COLO829 (cell line): ENCODE measurements around the gene SLC30A5.
"Not testable (repeated sequence)": the region's sequence is repeated elsewhere in the genome, so short reads cannot be mapped to it uniquely, and the experiment has no call there.

Experiments
- DNase-seq: peaks from one replicate; pipeline ENCODE4 v3.0.0; 2012; ENCODE audit warnings: low spot score

The SLC30A5 gene

DNA sequence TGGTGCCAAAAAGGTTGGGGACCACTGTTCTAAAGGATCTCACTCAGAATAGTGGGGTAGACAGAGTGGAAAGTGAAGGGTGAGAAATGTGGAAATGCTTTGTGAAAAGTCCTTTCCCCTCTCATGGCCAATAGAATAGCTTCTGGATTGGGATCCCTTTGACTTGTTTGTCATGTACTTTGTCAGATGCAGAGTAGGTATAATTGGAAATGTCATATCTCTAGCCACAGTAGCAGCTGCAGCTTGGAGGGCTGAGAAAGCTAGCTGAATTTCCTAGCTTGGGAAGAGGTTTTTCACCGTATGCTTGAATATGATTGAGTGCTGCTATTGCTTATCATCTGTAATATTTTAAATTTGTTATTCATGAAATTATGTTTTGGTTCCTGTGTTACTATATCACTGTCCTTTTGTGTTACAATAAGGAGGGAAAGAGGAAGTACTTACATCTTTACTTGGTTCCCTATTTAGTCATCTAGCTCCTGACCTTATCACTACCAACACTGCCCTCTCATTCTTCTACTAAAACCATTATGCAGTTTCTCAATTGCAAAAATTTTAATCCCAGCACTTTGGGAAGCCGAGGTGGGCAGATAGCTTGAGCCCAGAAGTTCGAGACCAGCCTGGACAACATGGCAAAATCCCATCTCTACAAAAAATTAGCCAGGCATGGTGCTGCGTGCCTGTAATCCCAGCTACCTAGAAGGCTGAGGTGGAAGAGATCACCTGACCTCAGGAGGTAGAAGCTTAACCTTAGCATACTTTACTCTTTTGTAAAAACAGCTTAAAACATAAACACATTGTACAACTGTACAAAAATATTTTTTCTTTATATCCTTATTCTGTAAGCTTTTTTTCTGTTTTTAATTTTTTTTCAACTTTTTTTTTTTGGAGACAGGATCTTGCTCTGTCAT lies 12.4 kb downstream of the SLC30A5 start:
- DNase-seq = no peak

DNA sequence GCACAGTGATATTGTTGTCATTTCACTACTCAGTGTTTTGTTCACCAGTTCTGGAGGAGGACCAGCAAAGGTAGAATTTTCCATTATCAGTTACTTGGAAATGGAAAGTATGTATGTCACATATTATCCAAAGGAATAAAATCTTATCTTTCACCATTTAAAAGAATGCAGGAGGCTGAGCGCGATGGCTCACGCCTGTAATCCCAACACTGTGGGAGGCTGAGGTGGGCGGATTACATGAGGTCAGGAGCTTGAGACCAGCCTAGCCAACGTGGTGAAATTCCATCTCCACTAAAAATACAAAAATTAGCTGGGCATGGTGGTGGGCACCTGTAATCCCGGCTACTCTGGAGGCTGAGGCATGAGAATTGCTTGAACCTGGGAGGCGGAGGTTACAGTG lies 14.6 kb downstream of the SLC30A5 start:
- DNase-seq = not testable (repeated sequence)

DNA sequence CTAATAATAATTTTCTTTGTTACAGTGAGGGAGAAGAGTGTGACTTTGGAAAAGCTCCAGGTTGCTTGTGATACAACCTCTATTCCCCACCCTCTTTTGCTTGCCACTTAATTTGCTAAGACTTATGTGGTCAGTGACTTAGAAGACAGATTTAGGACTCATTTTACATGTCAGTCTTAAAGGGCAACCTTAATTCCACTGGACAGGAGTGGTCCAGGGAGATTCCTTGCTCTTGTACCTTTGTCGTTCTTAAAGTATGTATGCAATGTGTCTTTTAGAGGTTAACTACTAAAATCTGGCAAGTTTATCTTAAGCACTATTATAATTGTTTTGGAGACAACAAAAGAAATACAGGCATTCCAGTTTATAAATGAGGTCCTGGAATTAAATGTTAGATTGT lies 20.0 kb downstream of the SLC30A5 start:
- no peak for DNase-seq

DNA sequence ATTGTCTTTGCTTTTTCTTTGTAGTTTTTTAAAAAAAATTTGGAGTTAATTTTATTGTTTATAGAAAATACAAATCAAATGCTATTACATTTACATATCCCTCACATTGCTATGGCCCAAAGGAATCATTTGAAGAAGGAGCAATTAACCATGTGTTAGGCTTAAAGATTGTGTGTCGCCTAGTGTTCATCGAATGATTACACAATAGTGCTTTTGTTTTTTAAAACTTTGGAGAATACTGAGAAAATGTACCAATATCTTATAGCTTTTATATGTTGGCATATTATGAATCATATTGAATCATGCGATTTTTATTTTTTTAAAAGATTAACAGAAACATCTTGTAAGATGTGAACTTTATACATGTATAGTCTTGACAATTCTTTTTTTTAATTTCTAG lies 21.7 kb downstream of the SLC30A5 start:
- no peak for DNase-seq

DNA sequence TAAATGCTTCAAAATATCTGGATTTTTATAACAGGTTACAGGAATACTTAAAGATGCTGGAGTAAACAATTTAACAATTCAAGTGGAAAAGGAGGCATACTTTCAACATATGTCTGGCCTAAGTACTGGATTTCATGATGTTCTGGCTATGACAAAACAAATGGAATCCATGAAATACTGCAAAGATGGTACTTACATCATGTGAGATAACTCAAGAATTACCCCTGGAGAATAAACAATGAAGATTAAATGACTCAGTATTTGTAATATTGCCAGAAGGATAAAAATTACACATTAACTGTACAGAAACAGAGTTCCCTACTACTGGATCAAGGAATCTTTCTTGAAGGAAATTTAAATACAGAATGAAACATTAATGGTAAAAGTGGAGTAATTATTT lies 35.6 kb downstream of the SLC30A5 start:
- peak; percentile 0 for DNase-seq

DNA sequence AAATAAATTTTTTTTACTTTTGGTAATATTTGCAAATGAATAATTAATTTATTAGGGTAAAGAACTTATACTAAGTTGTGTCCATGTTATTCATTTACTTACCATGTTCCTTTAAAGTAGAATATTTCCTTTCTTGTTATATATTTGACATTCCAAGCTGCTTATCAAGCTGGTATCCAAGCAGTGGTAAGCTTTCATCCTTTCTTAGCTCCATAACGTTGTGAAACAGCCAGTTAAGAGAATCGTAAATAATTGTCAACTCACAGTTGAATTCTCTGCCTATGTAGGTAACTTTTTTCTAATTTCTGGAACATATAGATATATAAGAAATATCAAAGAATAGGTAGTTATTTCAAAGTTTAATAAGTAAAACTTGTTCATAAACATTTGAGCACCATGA lies 36.4 kb downstream of the SLC30A5 start:
- DNase-seq = no peak

DNA sequence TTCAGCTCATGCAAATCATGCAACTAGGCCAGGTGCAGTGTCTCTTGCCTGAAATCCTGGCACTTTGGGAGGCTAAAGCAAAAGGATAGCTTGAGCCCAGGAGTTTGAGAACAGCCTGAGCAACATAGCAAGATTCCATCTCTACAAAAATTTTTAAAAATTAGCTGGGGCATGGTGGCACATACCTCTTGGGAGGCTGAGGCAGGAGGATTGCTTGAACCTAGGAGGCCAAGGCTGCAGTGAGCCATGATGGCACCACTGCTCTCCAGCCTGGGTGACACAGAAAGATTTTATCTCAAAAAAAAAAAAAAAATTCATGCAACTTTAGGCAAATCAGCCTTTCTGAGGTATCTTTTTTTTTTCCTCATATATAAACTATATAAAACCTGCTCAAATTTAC lies 37.5 kb downstream of the SLC30A5 start:
- DNase-seq = no peak

DNA sequence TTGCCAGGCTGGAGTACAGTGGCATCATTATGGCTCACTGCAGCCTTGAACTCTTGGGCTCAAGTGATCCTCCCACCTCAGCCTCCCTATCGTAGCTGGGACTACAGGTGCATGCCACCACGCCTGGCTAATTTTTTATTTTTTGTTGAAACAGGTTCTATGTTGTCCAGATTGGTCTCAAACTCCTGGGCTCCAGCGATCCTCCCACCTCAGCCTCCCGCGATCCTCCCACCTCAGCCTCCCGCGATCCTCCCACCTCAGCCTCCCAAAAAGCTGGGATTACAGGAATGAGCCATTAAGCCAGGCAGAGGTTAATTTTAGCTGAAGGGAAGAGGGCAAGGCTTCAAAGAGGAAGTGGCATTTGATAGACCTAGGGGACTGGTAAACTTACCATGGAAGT lies 40.3 kb downstream of the SLC30A5 start:
- no peak for DNase-seq

DNA sequence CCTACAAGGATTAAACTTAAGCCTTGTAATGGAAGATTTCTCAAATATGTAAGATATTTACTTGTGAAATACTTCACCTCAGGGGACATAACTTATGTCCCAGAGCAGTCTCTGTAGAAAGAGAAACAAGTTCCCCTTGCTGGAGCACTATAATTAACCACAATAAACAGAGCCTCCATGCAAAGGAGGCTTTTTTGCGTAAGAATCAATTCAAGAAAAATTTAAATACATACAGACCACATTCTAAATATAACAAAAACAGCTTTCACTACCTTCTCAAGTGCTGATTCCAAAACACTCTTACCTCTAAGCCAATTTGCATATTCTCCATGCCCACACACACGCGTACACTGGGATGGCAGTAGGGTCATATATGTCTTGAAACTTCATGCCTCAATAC lies 42.5 kb downstream of the SLC30A5 start:
- no peak for DNase-seq

DNA sequence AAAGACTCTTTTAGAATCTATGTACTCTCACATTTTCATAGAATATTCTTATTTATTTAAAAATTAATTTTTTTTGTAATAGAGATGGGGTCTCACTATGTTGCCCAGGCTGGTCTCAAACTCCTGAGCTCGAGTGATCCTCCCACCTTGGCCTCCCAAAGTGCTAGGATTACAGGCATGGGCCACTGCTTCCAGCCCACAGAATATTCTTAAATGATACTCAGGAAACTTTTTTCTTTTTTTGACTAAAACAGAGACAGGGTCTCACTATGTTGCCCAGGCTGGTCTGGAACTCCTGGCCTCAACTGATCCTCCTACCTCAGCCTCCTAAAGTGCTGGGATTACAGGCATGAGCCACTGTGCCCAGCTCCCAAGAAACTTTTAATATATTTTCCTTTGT lies 43.4 kb downstream of the SLC30A5 start:
- not testable (repeated sequence) for DNase-seq

DNA sequence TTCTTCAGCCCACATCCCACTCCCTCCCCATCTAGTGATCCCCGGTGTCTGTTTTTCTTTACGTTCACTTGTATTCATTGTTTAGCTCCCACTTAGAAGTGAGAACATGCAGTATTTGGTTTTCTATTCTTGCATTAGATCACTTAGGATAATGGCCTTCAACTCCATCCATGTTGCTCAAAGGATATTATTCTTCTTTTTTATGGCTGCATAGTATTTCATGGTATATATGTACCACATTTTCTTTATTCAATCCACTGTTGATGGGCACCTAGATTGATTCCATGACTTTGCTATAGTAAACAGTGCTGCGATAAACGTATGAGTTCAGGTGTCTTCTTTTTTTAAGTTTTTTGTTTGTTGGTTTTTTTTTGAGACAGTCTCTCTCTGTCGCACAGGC lies 44.0 kb downstream of the SLC30A5 start:
- no peak for DNase-seq

DNA sequence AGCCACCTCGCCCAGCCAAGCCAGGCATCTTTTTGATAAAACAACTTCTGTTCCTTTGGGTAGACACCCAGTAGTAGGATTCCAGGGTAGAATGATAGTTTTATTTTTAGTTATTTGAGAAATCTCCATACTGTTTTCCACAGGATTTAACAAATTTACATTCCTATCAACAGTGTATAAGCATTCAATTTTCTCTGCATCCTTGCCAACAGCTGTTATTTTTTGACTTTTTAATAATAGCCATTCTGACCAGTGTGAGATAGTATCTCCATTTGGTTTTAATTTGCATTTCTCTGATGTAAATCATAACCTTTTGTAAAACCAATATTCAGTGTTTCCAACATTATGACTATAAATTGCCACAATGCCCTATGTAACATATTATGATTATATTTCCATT lies 45.0 kb downstream of the SLC30A5 start:
- DNase-seq = no peak

DNA sequence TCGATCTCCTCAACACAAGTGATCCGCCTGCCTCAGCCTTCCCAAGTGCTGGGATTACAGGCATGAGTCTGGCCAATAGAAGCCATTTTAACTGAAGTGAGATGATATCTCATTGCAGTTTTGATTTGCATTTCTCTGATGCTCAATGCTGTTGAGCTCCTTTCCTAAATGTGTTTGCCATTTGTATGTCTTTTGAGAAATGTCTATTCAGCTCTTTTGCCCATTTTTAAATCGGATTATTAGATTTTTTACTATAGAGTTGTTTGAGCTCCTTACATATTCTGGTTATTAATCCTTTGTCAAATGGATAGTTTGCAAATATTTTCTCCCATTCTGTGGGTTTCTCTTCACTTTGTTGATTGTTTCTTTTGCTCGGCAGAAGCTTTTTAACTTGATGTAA lies 46.4 kb downstream of the SLC30A5 start:
- not testable (repeated sequence) for DNase-seq

DNA sequence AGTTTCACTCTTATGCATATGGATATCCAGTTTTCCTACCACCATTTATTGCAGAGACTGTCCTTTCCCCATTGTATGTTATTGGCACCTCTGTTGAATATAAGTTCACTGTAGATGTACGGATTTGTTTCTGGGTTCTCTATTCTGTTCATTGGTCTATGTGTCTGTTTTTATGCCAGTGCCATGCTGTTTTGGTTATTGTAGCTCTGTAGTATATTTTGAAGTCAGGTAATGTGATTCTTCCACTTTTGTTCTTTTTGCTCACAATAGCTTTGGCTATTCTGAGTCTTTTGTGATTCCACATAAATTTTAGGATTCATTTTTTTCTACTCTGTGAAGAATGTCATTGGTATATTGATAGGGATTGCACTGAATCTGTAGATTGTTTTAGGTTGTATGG lies 47.0 kb downstream of the SLC30A5 start:
- DNase-seq = no peak

DNA sequence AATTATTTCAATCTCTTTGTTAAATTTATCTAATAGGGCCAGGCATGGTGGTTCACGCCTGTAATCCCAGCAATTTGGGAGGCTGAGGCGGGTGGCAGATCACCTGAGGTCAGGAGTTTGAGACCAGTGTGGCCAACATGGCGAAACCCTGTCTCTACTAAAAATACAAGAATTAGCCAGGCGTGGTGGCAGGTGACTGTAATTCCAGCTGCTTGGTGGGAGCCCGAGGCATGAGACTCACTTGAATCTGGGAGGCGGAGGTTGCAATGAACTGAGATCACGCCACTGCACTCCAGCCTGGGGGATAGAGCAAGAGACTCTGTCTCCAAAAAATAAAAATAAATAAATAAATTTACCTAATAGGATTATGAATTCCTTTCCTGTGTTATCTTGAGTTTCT lies 54.8 kb downstream of the SLC30A5 start:
- DNase-seq = not testable (repeated sequence)

DNA sequence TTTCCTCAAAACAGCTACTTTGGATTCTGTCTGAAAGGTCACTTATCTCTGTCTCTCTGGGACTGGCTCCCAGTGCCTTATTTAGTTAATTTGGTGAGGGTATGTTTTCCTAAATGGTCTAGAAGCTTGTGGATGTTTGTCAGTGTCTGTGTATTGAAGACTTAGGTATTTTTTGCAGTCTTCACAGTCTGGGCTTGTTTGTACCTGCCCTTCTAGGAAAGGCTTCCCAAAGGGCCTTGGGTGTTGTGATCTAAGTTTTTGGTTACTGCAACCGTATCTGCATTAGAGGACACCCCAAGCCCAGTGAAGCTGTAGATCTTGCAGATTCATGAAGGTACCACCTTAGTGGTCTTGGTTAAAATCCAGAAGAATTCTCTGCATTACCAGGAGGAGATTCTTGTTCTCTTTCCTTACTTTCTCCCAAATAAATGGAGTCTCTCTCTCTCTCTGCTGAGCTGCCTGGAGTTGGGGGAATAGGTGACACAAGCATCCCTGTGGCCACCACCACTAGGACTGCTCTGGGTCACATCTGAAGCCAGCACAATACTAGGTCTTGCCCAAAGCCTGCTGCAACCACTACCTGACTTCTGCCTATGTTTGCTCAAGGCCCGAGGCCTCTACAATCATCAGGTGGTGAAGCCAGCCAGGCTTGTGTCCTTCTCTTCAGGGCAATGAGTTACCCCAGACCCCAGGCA lies 55.3 kb downstream of the SLC30A5 start:
- no peak for DNase-seq

DNA sequence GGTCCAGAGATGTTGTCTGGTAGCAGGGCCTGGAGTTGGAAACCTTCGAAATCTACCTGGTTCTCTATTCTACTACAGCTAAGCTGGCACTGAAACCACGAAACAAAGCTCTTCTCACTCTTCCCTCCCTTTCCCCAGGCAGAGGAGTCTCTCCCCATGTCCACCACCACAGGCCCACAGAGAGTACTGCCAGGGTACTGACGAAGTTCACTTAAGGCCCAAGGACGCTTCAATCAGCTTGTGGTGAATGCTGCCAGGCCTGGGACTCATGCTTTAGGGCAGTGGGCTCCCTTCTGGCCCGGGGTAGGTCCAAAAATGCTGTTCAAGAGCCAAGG lies 55.8 kb downstream of the SLC30A5 start:
- no peak for DNase-seq

DNA sequence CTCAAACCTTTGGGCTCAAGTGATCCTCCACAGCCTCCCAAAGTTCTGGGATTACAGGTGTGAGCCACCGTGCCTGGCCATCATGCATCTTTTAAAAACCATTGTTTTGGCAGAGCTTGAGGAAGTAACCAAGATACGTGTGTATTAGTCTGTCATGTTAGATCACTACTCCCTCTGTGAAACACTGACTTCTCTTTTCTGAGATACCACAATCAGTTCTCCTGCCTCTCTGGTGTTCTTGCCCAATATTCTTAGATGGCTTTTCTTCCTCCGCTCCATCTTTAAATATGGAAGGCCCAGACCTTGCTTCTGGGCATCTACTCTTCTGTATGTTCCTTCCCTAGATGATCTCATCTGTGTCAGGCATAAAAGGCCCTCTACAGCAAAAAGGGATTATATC lies 58.9 kb downstream of the SLC30A5 start:
- DNase-seq = no peak

DNA sequence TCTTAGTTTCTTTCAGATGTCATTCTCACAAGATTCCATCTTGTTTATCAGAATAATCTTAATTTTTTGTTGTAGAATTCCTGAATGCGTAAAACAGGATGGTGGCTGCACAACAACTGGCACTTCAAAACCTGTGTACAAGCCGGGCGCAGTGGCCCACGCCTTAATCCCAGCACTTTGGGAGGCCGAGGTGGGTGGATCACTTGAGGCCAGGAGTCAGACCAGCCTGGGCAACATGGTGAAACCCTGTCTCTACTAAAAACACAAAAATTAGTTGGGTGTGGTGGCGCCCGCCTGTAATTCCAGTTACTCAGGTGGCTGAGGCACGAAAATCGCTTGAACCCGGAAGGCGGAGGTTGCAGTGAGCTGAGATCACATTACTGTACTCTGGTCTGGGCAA lies 62.6 kb downstream of the SLC30A5 start:
- no peak for DNase-seq

DNA sequence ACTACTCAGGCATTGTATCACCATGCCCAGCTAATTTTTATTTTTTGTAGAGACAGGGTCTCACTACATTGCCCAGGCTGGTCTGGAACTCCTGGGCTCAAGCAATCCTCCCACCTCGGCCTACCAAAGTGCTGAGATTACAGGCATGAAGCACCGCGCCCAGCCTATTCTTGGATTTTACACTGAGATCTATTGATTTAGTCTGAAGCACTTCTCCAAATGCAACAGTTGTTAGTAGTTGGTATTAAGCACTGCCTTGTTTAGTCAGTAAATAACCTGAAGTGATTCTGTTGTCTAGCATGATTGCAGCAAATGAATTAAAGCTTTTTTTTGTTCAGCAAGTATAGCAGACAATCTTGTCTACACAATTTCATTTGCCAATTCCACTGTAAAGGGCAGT lies 64.2 kb downstream of the SLC30A5 start:
- DNase-seq = no peak

DNA sequence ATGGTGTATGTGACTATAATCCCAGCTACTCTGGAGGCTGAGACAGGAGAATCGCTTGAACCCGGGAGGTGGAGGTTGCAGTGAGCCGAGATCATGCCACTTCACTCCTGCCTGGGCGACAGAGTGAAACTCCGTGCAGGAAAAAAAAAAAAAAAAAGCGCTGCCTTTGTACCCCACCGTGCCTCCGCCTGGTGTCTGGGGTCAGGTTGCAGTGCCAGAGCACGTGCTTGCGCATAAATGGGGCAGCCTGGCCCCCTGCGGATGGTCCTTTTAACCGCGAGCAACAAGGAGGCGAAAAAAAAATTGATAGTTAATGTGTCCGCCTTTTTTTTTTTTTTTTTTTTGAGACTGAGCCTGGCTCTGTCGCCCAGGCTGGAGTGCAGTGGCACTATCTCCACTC lies 66.8 kb downstream of the SLC30A5 start:
- no peak for DNase-seq

DNA sequence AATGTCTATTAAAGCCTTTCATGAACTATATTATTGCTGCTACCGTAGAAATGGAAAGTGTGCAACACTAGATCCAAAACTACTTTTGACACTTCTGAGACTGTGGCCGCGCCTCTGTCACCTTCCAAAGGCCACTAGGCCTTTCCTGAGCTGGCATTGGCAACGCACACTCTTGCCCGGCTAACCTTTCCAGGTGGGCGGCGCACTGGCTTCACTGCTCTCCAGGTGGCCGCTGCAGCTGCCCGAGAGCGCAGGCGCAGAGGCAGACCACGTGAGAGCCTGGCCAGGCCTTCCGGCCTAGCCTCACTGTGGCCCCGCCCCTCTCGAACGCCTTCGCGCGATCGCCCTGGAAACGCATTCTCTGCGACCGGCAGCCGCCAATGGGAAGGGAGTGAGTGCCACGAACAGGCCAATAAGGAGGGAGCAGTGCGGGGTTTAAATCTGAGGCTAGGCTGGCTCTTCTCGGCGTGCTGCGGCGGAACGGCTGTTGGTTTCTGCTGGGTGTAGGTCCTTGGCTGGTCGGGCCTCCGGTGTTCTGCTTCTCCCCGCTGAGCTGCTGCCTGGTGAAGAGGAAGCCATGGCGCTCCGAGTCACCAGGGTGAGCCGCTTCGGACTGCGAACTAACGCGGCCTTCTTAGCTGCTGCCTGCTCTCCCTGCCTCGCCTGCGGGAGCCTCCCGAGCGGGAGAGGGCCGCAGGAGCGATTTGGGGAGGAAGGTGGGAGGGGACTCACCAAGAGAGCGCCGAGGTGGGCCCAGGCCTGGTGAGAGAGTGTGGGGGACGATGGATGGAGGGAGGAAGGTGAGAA lies 73.1 kb downstream of the SLC30A5 start, which contains the start of gene CCNB1:
TSS of gene CCNB1 (plus strand) at position 465 of the 807 bp plus-strand sequence. CDS start at position 578, 113 bp downstream.
- DNase-seq = peak; percentile 98

DNA sequence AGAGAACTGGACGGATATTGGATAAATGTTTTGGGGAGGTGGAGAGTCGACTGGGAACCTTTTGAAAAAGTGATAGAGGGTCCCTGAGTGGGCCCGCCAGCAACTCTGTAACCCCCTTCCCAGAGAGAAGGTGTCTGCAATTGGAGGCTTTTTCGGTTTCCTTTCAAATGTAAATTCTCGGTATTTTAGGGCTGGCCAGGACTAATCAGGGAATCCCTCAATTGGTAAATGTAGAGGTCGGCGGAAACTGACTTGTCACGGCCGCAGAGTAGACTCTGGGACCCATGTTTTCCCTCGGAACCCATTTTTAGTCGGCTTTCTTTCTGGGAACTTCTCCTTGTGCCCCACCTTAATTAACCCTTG lies 73.7 kb downstream of the SLC30A5 start:
- DNase-seq = no peak
